ENCODE results near the gene CNTFR. TPM values are rescaled to one million over a fixed set of nuclear protein-coding genes. Genes with fewer than 3 reads are reported as not detected.
A peak's percentile ranks its signal among the peaks of the same experiment; 100 is the strongest.

Gene CNTFR
- total and polyA plus RNA-seq, 4 donors, result 0.10 to 9.9 (median 2.8) TPM

DNA sequence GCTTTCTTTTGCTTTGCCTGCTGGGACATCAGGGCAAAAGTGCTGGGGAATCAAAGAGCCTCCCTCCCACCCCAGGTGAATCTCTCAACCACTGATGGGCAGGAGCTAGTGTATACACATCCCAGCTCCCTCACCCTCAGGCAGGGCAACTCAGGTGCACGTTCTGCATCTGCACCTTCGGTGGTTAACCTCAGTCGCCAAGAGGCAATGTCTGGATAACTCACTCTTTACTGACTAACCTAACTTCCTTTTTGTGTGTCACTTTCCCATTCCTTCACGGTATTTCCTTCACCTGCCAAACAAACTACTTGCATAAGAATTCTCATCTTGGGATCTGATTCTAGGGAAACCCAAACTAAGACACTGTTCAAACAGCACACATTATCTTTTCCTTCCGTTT, 26.3 kb downstream of the CNTFR start:
- Histone ChIP-seq H3K27me3 (ENCODE audit: control insufficient read depth in 1 of 2, insufficient read depth in 2 of 2, low read length in 1 of 2) (no peaks in the 10 kb centered on the region), H3K4me1 (ENCODE audit: control insufficient read depth in 1 of 2, insufficient read depth in 2 of 2, low read length in 2 of 2) (no peaks in the 10 kb centered on the region), H3K4me3 (ENCODE audit: low read length in 2 of 2) (no peak overlapping the region), H3K27ac (ENCODE audit: low read depth in 1 of 2, low read length in 2 of 2) (no peak overlapping the region), H3K9me3 (ENCODE audit: control insufficient read depth, low read length) (peaks cover 2% of the 10 kb centered on the region), H3K36me3 (ENCODE audit: control insufficient read depth in 1 of 2, insufficient read depth in 2 of 2, low read length in 1 of 2) (no peaks in the 10 kb centered on the region)
- peak in 1 of 2 donors; percentile 16 for DNase-seq
- intact Hi-C loops (cut with DNase I), result no loop called here
- no peak for ATAC-seq (ENCODE audit: low FRiP score)
- WGBS, 2 donors, result 84% methylated on average over 5 of the region's 5 CpGs

DNA sequence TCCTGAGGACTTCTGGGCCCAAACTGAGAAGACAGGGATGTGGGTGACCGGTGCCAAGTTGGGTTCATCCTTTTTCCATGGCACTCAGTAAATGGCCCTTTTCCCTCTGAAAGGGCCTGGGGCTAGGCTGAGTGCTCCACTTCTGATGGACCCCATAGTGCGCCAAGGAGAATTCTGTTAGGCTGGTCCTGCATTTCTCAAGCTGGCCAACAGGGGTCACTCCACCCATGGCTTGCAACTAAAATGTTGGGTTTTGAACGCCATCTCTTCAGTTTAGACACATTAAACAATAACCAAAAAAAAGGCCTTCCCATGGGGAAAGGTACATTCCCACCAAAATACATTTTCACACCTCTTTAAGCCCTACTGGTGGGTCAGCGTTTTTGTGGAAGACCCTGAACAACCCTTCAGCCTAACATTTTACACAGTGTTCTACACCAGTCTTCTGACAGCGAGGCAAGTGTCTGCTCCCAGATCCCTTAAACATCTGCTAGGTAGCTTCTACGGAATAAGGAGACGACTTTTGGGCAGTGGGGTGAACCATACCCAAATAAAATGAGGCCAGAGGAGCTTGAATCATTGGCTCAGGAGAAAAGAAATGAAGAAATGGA, 27.3 kb downstream of the CNTFR start:
- Histone ChIP-seq H3K27ac (ENCODE audit: low read depth in 1 of 2, low read length in 2 of 2) (no peak overlapping the region), H3K27me3 (ENCODE audit: control insufficient read depth in 1 of 2, insufficient read depth in 2 of 2, low read length in 1 of 2) (no peaks in the 10 kb centered on the region), H3K9me3 (ENCODE audit: control insufficient read depth, low read length) (peaks cover 2% of the 10 kb centered on the region), H3K4me3 (ENCODE audit: low read length in 2 of 2) (no peak overlapping the region), H3K36me3 (ENCODE audit: control insufficient read depth in 1 of 2, insufficient read depth in 2 of 2, low read length in 1 of 2) (no peaks in the 10 kb centered on the region), H3K4me1 (ENCODE audit: control insufficient read depth in 1 of 2, insufficient read depth in 2 of 2, low read length in 2 of 2) (no peaks in the 10 kb centered on the region)
- WGBS, 2 donors, result 81 to 88% methylated on average over 7 of the region's 7 CpGs
- intact Hi-C loops (cut with DNase I), result no loop called here
- DNase-seq, result peak in 1 of 2 donors; percentile 20
- no peak for ATAC-seq (ENCODE audit: low FRiP score)

- H3K36me3 ChIP-seq (ENCODE audit: control insufficient read depth in 1 of 2, insufficient read depth in 2 of 2, low read length in 1 of 2), result no peaks in the 10 kb centered on the region
- 40 to 46% methylated on average over 18 to 21 of the region's 21 CpGs for WGBS, 2 donors
- no peak overlapping the region for H3K4me3 ChIP-seq (ENCODE audit: low read length in 2 of 2)
- H3K27me3 ChIP-seq (ENCODE audit: control insufficient read depth in 1 of 2, insufficient read depth in 2 of 2, low read length in 1 of 2), result no peaks in the 10 kb centered on the region
- intact Hi-C loops (cut with DNase I), result no loop called here
- ATAC-seq (ENCODE audit: low FRiP score) (peak; percentile 3), DNase-seq (peak; percentile 41 to 77)
- no peak overlapping the region for H3K27ac ChIP-seq (ENCODE audit: low read depth in 1 of 2, low read length in 2 of 2)
- peaks cover 2% of the 10 kb centered on the region for H3K9me3 ChIP-seq (ENCODE audit: control insufficient read depth, low read length)
- no peaks in the 10 kb centered on the region for H3K4me1 ChIP-seq (ENCODE audit: control insufficient read depth in 1 of 2, insufficient read depth in 2 of 2, low read length in 2 of 2)
Measured at GRCh38 chr9:34560599-34561214, 28.8 kb downstream of the CNTFR start.

DNA sequence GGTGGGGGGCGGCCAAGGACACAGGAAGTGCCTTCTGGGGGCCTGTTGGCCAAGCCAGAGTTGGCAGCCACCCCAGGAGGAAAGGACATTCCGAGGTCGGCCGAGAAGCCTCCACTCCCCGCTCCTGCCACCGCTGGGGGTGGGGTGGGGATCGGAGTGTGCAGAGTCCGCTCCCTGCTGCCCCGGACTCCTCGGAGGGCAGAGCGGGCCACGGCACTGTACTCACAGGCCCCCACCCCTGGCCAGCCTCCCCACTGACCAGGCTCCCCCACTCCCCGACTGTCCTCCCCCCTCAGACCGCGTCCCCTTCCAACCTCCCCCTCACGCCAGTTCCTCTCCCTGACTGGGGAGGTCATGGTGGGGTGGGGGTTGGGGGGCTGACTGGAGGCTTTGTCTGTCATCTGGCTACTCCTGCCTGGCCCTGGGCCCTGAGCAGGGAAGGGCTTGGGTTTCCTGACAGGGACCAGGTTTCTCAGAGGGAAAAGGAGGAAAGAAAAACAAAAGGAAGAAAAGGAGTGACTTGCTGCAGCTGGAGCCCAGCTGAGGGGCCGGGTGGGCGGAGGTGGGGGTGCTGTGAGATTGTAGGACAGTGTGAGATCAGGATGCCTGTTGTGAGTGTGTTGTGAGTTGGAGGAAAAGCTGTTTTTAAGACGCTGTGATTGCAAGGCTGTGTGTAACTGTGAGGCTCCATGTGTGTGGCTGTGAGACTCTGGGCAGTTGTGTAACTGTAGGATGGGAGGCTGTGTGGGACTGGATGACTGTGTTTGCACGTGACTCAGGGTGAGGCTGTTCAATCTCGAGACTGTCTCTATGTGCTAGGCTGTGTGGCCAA, 29.7 kb downstream of the CNTFR start:
- no peak overlapping the region for H3K4me3 ChIP-seq (ENCODE audit: low read length in 2 of 2)
- H3K36me3 ChIP-seq (ENCODE audit: control insufficient read depth in 1 of 2, insufficient read depth in 2 of 2, low read length in 1 of 2), result no peaks in the 10 kb centered on the region
- WGBS, 2 donors, result 17 to 22% methylated on average over 21 of the region's 21 CpGs
- H3K4me1 ChIP-seq (ENCODE audit: control insufficient read depth in 1 of 2, insufficient read depth in 2 of 2, low read length in 2 of 2), result no peaks in the 10 kb centered on the region
- no peaks in the 10 kb centered on the region for H3K27me3 ChIP-seq (ENCODE audit: control insufficient read depth in 1 of 2, insufficient read depth in 2 of 2, low read length in 1 of 2)
- H3K9me3 ChIP-seq (ENCODE audit: control insufficient read depth, low read length), result peaks cover 2% of the 10 kb centered on the region
- ATAC-seq (ENCODE audit: low FRiP score) (peak; percentile 75), DNase-seq (peak; percentile 44 to 75)
- intact Hi-C loops (cut with DNase I), result loop anchor here in 1 of 2 donors (2.0 kb wide), 1 partner anchor 31 kb away; no protein-coding TSS in a partner anchor
- H3K27ac ChIP-seq (ENCODE audit: low read depth in 1 of 2, low read length in 2 of 2), result no peak overlapping the region

- Histone ChIP-seq H3K9me3 (ENCODE audit: control insufficient read depth, low read length) (peaks cover 2% of the 10 kb centered on the region), H3K4me1 (ENCODE audit: control insufficient read depth in 1 of 2, insufficient read depth in 2 of 2, low read length in 2 of 2) (no peaks in the 10 kb centered on the region), H3K27me3 (ENCODE audit: control insufficient read depth in 1 of 2, insufficient read depth in 2 of 2, low read length in 1 of 2) (no peaks in the 10 kb centered on the region), H3K36me3 (ENCODE audit: control insufficient read depth in 1 of 2, insufficient read depth in 2 of 2, low read length in 1 of 2) (no peaks in the 10 kb centered on the region), H3K4me3 (ENCODE audit: low read length in 2 of 2) (no peak overlapping the region), H3K27ac (ENCODE audit: low read depth in 1 of 2, low read length in 2 of 2) (no peak overlapping the region)
- intact Hi-C loops (cut with DNase I), result loop anchor here in 1 of 2 donors (2.0 kb wide), 1 partner anchor 32 kb away; no protein-coding TSS in a partner anchor
- WGBS, 2 donors, result 54 to 58% methylated on average over 17 of the region's 17 CpGs
- ATAC-seq (ENCODE audit: low FRiP score) (no peak), DNase-seq (peak; percentile 43 to 44)
Measured at GRCh38 chr9:34558919-34559623, 30.5 kb downstream of the CNTFR start.

- 91 to 92% methylated on average over 9 of the region's 9 CpGs for WGBS, 2 donors
- H3K9me3 ChIP-seq (ENCODE audit: control insufficient read depth, low read length), result peaks cover 2% of the 10 kb centered on the region
Measured at GRCh38 chr9:34558364-34558763, 31.2 kb downstream of the CNTFR start.

DNA sequence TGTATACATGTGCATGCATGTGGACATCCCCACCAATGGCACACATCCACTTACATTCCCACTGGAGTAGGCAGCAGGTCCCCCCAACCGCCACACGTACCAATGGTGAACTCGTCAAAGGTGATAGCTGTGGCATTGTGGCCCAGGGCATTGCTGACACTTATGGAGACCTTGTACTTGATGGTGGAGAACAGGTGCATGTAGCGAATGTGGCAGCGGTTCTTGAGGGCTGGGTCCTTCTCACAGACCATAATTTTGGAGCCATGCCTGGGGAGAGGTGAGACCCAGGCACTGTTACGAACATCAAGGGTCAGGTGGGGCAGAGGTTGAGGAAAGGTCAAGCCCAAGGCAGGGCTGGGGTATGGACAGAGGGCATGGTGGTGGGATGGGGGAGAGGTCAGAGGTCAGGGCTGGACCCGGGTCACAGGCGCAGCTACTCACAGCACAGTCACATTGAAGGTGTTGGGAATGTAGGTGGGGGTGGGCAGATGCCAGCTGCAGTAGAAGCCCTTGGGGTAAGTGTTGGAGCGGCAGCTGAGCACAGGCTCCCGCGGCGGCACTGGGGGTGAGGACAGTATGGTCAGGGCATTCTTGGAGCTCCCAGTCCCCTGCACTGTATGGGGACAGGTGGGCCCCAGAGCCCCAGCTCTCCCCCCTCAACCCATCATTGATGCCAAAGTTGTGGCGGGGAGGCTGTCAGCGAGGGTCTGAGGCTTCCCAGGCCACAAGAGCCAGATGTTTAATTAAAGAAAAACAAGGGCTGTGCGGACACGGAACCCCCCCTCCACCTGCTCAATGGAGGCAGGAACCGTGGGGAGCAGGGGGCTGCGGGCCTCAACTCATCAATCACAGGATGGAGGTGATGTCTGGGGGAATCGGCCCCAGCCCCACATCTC, 31.9 kb downstream of the CNTFR start:
- intact Hi-C loops (cut with DNase I), result loop anchor here in 1 of 2 donors (2.0 kb wide), 1 partner anchor 33 kb away; no protein-coding TSS in a partner anchor
- H3K9me3 ChIP-seq (ENCODE audit: control insufficient read depth, low read length), result peaks cover 2% of the 10 kb centered on the region
- WGBS, 2 donors, result 72% methylated on average over 19 of the region's 19 CpGs
- H3K27ac ChIP-seq (ENCODE audit: low read depth in 1 of 2, low read length in 2 of 2), result no peak overlapping the region
- H3K4me1 ChIP-seq (ENCODE audit: control insufficient read depth in 1 of 2, insufficient read depth in 2 of 2, low read length in 2 of 2), result no peaks in the 10 kb centered on the region
- H3K27me3 ChIP-seq (ENCODE audit: control insufficient read depth in 1 of 2, insufficient read depth in 2 of 2, low read length in 1 of 2), result no peaks in the 10 kb centered on the region
- peak; percentile 40 to 60 for DNase-seq
- H3K36me3 ChIP-seq (ENCODE audit: control insufficient read depth in 1 of 2, insufficient read depth in 2 of 2, low read length in 1 of 2), result no peaks in the 10 kb centered on the region
- ATAC-seq (ENCODE audit: low FRiP score), result no peak
- H3K4me3 ChIP-seq (ENCODE audit: low read length in 2 of 2), result no peak overlapping the region

More at GRCh38 chr9:34558364-34558763, 31.2 kb downstream of the CNTFR start:
- no peaks in the 10 kb centered on the region for H3K27me3 ChIP-seq (ENCODE audit: control insufficient read depth in 1 of 2, insufficient read depth in 2 of 2, low read length in 1 of 2)
- intact Hi-C loops (cut with DNase I), result loop anchor here in 1 of 2 donors (2.0 kb wide), 1 partner anchor 32 kb away; no protein-coding TSS in a partner anchor
- H3K4me1 ChIP-seq (ENCODE audit: control insufficient read depth in 1 of 2, insufficient read depth in 2 of 2, low read length in 2 of 2), result no peaks in the 10 kb centered on the region
- no peak for ATAC-seq (ENCODE audit: low FRiP score)
- H3K27ac ChIP-seq (ENCODE audit: low read depth in 1 of 2, low read length in 2 of 2), result no peak overlapping the region
- no peaks in the 10 kb centered on the region for H3K36me3 ChIP-seq (ENCODE audit: control insufficient read depth in 1 of 2, insufficient read depth in 2 of 2, low read length in 1 of 2)
- peak in 1 of 2 donors; percentile 9 for DNase-seq
- H3K4me3 ChIP-seq (ENCODE audit: low read length in 2 of 2), result no peak overlapping the region
